Stimulated activated CD8-positive, alpha-beta memory T cell treated with anti-CD3 and anti-CD28 coated beads, Interleukin-15, amount 100 ng/mL, for 48 hours (primary cell): ENCODE measurements around the gene NOL4L.

Experiments
- DNase-seq, 2 donors: peaks; one replicate each; pipeline ENCODE4 v3.0.0-alpha.2; 2020; ENCODE audit warnings: low read depth in 2 of 2

NOL4L gene

DNA sequence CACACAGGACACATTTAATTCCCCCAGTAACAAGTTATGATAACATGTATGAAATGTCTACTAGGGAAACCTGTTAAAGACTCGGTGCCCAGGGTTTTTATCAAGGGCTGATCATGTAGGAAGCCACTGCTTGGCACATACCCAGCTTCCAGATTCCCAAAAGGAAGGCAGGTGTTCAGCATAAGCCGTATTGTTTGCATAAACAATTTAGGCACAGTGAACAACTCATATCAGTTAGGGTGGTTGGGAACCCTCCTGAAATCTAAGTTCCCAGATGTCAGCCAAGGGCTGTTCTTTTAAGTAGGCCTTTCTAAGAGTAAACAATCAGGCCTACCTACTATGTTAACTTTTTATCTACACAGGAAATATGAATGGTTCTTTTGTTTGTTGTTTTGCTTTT is 152.9 kb downstream of the NOL4L start:
- DNase-seq = no peak

DNA sequence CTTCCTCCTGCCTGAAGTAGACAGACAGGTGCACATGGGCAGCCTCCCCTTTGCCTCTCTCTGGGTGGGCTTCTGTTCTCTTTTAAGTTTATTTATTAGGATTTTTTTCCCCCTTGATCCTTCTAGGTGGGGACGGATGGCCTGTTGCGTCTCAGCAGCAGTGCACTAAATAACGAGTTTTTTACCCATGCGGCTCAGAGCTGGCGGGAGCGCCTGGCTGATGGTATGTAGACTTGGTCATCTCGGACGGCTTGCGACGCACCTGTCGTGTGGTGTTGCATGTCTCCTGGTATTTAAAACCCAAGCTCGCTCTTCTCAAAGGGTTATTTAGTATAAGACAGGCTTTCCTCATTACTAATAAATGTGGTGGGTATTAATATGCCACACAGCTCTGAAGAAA is 153.7 kb downstream of the NOL4L start:
- no peak for DNase-seq

DNA sequence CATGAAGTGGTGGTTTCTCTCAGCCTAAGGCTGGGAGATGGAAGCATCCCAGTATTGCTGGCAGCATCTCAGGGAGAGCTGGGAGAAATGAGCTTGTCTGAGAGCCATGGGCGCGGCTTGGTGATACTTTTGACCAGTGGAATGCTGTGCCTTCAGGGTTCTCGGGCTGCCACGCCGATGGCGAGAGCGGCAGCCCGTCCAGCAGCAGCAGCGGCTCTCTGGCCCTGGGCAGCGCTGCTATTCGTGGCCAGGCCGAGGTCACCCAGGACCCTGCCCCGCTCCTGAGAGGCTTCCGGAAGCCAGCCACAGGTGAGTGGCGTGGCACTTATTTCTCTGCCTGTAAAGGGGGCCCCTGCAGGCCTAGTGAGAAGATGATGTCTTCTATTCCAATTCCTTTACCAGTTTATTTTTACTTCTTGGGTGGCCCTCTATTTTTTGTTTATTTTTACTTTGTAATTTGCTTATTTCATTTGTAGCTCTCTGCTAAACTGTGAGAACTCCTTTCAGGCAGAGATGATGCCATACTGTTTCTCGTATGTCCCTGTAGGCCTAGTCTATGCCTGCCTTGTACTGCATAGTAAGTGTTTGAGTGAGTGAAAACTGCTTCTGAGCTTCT is 155.3 kb downstream of the NOL4L start:
- no peak for DNase-seq

DNA sequence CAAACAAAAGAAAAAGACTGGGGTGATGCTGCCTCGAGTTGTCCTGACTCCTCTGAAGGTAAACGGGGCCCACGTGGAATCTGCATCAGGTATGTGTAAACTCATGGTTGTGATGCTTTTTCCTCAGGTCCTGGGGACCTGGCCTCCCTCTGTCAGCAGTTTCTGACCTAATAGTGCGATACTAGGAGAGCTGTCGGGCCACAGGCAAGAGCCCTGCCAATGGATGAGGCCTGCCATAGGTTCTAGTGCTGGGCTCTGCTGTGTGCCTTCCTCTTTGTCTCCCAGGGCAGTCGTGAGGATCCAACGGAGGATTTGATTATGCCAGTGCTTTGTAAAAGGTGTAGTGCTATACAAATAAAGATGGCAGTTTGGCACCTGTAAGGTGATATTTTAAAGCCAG is 155.8 kb downstream of the NOL4L start:
- DNase-seq = no peak

DNA sequence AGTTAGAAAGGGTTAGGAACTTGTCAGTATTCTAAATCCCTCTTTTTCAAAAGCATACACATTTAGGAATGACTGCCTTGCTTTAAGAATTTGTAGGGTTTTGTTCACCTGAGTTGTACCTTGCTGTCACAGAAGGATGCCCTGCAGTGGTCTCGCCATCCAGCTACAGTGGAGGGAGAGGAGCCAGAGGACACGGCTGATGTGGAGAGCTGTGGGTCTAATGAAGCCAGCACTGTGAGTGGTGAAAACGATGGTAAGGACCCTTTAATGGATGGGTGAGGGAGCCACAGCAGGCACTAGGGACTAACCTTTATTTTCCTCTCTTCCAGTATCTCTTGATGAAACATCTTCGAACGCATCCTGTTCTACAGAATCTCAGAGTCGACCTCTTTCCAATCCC is 157.1 kb downstream of the NOL4L start:
- DNase-seq = no peak

DNA sequence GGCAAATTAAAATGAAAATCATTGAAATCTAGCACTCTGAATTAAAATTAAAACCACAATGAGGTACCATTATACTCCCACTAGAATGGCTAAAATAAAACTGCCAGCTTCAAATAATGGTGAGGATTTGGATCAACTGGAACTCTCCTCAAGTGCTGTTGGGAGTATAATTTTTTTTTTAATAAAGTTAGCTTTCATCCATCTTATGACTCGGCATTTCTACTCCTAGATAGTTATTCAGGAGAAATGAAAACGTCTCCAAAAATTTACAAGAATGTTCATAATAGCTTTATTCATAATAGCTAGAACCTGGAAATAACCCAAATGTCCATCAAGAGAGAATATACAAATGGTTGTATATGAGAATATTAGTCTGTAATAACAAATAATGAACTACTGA is 163.8 kb downstream of the NOL4L start:
- DNase-seq = no peak

DNA sequence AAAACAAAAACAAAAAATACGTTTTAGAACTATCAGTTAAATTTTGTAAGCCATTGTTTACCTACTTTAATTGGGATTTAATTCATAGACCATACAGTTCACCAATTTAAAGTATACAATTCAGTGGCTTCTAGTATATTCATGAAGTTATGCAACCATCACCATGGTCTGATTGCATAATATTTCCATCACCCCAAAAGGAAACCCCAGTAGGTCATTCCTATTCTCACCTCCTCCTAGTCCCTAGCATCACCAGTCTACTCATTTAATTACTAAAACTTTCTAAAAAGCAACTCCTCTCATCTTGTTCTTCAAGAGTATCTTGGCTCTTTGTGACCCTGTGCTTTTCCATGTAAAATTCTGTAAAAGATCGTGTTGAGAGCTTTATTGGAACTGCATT is 166.8 kb downstream of the NOL4L start:
- DNase-seq = no peak

DNA sequence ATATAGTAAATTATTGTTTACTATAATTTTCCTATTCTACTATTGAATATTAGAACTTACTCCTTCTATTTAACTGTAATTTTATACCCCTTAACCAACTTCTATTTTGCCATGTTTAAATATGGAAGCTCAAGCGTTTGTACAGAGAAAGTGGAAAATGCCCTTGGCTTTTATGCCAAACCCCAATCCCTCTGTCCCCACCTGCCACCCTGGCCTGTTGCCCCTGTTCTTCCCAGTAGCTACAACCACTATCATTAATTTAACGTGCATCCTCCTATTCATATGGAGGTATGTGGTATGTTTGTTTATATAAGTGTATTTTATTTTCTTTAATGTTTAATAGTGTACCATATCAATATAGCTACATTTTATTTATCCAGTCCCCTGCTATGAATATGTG is 168.9 kb downstream of the NOL4L start:
- DNase-seq = no peak

DNA sequence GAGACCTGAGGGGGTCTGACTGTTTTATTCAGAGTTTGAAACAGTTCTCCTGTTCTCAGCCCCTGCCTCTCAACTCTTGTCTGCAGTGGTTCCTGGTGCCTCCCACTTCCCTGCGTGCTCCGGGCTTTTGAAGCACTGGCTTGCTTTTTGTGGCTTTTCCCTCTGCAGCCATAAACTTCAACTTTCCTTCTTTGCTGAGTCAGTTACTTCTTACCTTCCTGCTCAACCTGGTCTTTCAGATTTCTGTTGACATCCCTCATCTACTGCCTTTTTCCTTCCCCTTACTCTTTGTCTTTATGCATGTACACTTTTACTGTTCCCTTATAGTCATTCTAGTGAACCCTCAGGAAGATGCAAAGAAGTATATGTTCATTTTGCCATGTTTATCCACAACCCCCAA is 169.6 kb downstream of the NOL4L start:
- DNase-seq = no peak

DNA sequence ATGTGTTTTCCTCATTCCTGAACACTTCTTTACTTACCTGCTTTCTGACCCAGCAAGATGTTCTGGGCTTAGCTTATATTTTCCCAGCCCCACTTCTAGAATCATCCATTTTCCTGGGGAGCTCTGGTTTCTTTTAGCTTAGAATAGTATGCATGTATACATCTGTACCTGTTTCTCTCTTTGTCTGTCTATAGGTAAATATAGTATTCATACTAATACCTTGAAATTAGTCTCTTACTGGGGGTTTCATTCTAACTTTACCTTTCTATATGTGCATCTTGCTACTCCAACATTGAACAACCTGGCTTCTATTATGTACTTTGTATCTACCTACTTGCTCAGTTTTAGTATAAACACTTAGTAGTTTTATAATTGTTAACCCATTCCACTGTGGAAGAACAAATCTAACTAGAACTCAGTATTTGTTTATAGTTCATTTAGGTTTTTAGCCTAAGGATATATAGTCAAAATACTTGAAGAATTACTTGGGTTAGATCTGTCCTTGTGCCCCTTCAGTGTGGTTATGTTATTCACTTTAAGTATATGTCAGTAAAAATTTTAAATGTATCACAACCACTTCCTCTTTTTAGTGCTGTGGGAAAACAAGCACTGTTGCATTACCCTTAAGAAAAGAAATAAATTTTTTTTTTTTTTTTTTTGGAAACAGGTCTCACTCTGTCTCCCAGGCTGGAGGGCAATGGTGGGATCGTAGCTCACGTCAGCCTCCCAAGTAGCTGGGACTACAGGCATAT is 173.0 kb downstream of the NOL4L start:
- no peak for DNase-seq

DNA sequence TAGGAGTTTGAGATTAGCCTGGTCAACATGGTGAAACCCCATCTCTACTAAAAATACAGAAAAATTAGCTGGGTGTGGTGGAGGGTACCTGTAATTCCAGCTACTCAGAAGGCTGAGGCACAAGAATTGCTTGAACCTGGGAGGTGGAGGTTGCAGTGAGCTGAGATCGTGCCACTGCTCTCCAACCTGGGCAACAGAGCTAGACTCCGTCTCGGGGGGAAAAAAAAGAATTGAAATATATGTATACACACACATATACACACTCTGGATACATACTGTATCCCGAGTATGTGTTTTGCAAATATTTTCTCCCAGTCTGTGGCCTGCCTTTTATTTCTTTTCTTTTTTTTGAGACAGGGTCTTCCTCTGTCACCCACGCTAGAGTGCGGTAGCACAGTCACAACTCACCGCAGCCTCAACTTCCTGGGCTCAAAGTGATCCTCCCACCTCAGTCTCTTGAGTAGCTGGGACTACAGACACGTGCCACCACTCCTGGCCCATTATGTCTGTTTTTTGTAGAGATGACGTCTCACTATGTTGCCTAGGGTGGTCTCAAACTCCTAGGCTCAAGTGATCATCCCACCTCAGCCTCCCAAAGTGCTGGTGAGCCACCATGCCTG is 177.9 kb downstream of the NOL4L start:
- DNase-seq = peak; percentile 60 to 64

DNA sequence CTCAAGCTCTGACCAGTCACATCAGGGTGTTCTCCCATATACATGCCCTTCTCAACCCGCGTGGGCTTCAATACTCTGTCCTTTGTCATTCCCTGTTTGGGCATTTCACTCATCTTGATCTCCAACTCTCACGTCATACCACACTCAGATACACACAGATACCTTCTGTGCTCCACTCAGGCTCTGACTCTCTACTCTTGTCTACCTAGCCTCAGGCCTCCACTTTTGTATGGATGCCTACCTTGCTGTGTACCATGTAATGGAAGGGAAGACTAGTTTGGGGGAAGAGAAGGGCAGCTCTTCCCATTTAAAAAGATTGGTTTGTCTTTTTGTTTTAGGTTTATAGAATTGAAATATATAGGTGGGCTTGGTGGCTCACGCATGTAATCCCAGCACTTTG is 178.4 kb downstream of the NOL4L start:
- no peak for DNase-seq

DNA sequence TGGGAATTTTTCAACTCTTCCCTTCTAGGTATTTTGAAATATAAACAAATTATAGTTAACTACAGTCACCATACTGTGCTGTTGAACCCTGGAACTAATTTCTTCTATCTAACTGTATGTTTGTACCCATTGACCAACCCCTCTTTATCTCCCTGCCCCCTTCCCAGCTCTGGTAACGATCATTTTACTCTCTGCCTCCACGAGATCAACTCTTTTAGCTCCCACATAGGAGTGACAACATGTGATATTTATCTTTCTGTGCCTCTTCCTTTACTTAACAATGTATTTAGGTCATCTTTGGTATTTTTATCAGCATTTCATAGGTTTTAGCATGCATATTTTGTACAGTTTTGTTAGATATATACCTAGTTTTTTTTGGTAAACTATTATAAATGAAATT is 181.1 kb downstream of the NOL4L start:
- no peak for DNase-seq

DNA sequence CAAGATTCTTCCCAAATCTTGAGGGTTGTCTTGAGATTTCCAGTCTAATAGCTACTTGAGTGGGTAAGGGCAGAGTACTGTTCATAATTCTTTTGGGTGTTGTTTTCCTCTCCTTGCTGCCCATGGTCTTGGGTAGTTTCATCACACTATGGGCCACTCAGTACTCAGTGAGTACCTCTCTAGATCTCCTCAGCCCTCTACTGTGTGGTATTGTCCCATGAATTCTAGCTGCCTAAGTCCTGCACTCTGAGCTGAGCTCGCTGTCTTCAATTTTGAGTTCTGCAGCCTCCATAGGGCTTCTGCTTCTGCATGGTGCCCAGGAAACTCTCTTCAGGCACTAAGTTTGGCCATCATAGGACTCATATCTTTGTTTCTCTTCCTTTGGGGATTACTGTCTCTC is 184.7 kb downstream of the NOL4L start:
- no peak for DNase-seq

DNA sequence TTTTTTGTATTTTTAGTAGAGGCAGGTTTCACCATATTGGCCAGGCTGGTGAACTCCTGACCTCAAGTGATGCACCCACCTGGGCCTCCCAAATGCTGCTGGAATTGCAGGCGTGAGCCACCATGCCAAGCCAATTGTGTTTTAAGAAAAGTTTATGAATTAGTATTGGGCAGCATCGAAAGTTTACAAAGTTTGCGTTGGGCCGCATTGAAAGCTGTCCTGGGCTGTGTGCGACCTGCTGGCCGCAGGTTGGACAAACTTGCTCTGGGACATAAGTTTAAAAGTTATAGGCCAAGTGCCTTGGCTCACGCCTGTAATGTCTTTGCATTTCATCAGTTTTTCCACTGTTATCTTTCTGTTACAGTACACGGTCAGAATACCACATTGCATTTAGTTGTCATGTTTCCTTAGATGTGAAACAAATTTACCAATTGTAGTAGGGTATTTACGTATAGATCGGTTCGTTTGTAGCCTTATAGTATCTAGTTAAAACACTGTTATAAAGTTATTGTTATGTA is 187.5 kb downstream of the NOL4L start:
- DNase-seq = no peak

DNA sequence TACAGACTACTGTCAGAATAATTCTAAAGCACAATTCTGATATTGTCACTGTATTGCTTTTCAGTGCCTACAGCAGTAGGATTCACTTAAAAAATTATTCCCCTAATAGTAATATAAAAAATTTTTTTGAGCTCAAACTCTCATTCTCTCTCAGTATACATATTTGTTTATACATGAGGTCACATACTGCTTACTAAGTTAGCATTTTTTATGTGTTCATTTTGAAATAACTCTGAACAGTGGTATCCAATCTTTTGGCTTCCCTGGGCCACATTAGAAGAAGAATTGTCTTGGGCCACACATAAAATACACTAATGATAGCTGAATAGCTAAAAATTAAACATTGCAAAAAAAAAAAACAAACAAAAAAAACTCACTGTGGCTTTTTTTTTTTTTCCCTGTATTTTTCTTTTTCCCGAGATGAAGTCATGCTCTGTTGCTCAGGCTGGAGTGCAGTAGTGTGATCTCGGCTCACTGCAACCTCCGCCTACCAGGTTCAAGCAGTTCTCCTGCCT is 188.4 kb downstream of the NOL4L start:
- no peak for DNase-seq

DNA sequence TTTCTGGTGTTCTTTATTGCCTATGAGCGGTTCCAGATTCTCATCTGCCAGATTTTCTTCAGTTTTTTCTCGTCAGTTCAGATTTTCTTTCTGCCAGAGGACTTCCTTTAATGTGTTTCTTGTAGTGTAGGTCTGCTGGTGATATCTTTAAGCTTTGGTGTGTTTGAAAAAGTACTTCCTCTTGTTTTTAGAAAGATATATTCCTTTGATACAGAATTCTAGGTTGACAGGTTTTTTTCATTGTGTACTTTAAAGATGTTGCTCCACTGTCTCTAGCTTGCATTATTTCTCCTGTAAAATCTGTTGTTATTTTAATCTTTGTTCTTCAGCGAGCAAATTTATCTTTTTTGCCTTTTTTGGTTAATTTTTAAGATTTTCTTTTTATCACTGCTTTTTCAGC is 190.1 kb downstream of the NOL4L start:
- no peak for DNase-seq
